ENCODE measurements around the gene HIP1.
"Not testable (repeated sequence)": the region's sequence is repeated elsewhere in the genome, so short reads cannot be mapped to it uniquely, and the experiment has no call there.

The HIP1 gene

DNA sequence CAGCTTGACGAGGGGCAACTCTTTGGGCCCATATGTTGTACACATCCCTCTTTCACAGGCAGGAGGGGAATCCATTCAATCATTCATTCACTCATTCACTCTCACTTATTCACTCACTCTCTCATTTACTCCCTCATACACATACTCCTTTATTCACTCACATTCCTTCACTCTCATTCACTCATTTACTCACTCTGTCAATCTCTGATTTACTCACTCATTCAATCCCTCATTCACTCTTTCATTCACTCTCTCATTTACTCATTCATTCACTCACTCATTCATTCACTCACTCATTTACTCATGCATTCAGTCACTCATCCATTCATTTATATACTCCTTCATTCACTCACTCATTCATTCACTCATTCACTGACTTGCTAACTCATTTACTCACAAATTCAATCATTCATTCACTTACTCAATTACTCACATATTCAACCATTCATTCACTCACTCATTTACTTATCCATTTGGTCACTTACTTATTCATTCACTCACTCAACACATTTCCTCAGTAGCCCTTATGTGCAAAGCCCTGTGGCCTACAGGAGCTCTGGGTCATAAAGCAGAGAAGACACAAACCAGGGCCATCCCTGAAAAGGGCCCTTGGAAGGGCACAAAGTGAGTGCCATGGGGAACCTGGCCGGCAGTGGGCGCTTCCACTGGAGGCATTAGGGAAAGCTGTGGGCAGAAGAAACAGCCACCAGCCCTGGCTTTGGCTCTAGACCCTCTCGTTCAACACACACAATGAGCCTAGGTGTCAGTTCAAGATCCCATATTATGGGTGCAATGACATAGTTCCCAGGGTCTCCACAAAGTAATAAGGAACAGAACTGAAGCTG lies 26.0 kb downstream of the HIP1 start:
- no peak for DNase-seq

DNA sequence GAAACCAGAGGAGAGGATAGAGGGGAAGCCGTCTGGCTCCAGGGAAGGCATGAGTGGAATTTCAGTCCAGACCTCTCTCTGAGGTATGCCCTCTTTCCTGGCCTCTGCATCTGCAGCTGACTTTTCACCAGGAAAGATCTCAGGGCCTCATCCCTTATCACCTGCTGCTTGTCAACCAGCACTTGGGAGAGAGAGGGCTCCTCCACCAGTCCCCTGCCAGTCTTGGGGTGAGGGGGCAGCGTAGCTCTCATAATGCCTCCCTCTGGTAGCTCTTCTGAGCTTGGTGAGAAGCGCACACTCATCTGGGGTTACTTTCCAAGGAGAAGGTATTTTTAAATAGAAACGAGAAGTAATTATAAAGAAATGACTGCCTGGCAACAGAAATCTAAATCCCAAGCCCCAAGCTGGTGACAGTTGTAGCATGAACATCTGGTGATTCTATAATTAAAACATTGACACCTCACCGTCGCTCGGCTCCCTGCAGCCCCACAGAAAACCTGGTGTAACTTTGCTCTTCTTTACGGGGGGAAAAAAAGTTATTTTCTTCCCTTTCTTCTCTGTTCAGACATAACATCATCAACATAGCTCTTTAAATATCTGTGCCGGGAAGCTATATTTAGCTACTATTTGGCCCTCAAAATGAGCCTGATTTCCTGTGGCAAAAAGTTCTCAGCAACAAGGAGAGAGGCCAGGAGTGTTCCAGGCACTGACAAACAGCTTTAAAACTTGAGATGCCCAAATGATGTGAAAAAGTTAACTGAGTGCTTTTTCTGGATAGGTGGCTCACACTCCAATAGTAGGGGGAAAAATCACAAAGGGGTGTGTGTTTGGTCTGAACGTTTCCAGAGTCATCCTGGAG lies 26.9 kb downstream of the HIP1 start:
- no peak for DNase-seq

DNA sequence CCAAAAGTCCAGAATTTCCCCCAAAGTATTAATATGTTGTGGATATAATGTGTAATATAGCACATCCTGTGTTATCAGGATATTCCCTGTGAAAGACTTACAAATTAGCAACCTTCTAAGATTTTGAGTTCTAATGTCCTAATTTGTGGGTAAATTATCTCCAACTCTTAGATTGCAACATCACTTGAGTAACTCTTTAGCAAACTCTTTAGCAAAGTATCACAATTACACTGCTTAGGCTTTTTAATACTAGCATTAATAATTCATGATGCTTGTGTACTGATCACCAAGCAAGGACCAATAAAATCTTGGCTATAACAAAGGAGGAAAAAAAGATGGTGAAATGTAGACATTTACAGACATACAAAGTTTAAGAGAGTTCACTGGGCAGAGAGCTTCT lies 27.7 kb downstream of the HIP1 start:
- no peak for DNase-seq

DNA sequence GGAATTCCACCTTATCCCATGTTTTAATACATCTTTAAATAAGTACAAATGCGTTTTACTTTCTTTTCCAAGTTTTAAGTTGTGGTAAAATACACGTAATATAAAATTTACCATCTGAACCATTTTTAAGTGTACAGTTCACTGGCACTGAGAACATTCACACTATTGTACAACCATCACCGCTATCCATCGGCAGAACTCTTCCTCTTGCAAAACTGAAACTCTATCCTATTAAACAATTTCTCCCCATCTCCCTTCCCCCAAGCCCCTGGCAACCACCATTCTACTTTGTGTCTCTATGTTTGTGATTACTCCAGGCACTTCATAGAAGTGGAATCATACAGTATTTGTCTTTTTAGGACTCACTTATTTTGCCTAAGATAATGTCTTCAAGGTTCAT lies 33.8 kb downstream of the HIP1 start:
- DNase-seq: no peak

DNA sequence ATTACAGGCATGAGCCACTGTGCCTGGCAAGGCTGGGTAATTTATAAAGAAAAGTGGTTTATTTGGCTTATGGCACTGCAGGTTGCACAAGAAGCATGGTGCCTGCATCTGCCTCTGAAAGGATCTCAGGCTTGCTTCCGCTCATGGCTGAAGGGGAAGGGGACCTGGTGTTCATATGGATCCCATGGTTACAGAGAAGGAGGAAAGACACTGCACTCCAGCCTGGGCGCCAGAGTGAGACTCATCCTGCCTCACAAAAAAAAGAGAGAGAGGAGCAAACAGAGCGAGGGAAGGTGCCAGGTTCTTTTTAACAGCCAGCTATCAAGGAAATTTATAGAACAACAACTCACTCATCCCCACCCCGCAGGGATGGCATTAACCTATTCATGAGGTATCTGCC lies 36.2 kb downstream of the HIP1 start:
- no peak for DNase-seq

DNA sequence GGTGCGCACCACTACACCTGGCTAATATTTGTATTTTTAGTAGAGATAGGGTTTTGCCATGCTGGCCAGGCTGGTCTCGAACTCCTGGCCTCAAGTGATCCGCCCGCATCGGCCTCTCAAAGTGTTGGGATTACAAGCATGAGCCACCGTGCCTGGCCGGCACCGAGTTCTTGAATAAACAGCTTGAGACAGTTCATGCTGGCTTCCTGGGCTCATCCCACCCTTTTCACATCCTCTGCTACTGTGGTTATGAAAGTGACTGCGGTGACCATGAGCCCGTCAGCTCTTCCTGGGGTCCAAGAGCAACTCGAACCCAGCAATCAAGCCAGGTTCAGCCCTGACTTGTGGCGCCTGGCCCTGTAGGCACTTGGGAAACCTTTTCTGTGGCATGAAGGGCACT lies 38.7 kb downstream of the HIP1 start:
- no peak for DNase-seq

DNA sequence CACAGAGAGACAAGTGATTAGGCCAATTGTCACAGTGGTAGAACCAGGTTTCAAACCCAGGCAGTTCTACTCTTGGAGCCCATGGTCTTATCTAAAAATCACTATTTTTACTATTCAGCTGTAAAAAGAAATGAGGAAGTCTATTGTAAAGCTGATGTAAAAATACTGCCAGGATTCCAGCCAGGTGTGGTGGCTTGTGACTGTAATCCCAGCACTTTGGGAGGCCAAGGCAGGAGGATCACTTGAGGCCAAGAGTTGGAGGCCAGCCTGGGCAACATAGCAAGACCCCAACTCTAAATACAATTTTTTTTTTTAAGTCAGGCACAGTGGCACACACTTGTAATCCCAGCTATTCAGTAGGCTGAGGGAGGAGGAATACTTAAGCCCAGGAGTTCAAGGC lies 40.4 kb downstream of the HIP1 start:
- no peak for DNase-seq

DNA sequence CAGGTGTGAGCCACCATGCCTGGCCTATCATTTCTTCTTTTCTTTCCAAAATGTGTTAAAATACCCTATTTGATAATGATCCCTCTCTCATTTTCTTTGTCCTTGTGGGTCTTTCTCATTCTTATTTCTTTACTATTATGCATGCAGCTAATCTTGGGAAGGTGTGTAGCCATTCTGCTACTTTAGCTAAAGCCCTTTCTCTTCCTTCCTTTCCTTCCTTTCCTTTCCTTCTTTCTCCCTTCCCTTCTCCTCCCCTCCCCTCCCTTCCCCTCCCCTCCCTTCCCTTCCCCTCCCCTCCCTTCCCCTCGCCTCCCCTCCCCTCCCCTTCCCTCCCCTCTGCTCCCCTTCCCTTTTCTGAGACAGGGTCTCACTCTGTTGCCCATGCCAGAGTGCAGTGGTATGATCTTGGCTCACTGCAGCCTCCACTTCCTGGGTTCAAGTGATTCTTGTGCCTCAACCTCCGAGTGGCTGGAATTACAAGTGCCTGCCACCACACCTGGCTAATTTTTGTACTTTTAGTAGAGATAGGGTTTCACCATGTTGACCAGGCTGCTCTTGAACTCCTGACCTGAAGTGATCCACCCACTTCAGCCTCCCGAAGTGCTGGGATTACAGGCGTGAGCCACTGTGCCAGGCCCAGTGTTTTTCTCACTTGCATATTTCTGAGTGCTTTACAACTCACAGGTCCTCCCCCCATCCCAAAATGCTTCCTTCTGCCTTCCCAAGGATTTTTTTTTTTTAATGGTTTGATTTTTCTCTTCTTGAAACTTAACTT lies 42.3 kb downstream of the HIP1 start:
- no peak for DNase-seq

DNA sequence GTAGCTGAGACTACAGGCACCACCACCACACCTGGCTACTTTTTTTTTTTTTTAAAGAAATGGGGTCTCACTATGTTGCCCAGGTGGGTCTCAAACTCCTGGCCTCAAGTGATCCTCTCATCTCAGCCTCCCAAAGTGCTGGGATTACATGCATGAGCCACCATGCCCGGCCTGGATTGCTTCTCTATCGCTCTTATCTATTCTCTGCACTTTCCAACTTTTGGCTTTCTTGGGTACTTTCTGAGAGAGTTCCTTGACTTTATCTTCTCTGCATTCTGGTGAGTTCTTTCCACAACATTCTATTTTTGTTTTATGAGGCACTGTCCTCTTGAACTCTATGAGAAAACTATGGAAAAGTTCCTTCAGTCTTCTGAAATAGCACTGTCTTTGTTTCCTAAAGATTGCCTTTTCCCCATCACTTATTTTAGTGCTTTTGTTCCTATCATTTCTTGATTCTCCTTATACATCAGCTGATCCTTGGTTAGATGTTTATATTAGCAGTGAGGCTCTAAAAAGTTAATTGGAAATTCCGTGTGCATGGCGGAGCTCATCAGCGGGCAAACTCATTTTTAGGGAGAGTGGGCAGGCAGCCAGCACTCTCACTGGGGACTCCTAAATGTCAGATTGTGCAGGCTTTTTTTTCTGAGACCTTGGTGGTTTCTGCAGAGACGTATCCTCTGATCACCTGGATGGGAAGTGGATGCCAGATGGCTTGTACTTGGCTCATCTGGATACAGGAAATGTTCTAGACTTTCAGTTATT lies 43.9 kb downstream of the HIP1 start:
- DNase-seq: no peak

DNA sequence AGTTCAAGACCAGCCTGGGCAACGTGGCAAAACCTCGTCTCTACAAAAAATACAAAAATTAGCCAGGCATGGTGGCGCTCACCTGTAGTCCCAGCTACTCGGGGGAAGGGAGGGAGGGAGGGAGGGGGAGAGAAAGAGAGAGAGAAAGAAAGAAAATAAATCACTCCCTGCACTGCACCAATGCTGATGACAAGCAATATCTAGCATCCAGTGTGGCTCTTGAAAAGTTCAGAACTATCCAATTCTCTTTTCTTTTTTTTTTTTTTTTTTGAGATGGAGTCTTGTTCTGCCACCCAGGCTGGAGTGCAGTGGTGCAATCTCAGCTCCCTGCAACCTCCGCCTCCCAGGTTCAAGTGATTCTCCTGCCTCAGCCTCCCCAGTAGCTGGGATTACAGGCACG lies 45.1 kb downstream of the HIP1 start:
- not testable (repeated sequence) for DNase-seq

DNA sequence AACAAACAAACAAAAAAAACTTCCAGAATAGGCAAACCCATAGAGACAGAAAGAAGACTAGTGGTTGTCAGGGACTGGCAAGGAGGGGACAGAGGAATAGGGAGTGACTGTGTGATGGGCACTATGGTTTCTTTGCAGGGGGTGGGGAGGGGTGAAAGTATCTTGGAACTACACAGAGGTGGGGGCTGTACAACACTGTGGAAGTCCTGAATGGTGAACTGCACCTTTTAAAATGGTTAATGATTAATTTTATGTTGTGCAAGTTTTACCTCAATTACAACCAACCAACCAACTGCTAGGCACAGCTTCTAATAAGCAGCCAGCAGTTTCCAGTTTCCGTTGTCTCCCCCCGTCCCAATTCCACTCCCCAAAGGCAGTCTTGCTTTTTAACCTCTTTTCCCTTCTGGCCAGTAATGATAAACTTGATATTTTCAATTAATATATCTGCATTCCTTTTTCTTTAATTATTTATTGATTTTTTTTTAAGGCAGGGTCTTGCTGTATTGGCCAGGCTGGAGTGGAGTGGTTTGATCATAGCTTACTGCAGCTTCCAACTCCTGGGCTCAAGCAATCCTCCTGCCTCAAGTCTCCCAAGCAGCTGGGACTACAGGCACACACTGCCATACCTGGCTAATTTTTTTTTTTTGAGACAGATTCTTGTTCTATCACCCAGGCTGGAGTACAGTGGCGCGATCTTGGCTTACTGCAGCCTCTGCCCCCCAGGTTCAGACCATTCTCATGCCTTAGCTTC lies 46.8 kb downstream of the HIP1 start:
- no peak for DNase-seq

DNA sequence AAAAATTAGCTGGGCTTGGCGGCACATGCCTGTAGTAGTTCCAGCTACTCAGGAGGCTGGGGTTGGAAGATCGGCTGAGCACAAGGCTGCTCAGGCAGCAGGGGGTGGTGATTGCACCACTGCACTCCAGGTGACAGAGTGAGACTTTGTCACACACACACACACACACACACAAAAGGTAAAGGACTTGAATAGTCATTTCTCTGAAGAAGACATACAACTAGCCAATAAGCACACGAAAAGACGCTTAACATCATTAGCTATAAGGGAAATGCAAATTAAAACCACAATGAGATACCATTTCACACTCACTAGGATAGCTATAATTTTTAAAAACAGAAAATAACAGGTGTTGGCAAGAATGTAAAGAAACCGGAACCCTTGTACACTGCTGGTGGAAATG lies 48.6 kb downstream of the HIP1 start:
- DNase-seq: no peak

DNA sequence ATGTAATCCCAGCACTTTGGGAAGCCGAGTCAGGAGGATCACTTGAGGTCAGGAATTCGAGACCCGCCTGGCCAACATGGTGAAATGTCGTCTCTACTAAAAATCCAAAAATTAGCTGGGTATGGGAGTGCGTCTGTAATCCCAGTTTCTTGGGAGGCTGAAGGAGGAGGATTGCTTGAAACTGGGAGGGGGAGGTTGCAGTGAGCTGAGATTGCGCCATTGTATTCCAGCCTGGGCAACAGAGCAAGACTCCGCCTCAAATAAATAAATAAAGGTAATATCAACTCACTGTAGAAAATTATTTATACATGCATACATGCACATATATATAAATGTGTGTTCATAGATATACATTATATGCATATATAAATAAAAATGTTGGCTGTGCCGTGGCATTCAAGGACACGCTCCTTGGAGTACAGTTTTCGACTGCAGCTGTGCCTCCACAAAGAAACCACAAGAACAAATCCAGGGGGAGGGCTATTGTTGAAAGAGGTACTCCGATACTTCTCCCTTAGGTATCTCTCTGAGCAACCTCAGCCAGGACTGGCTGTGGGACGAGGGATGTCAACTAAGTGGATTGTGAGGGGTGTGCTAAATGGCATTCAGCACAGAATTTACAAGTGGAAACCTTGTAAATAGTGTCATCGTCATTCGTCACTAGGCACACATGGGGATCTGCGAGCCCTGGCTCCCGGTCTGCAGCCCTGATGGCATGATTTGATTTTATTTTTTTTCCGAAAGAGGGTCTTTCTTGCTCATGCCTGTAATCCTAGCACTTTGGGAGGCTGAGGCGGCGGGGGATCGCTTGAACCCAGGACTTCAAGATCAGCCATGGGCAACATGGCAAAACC lies 49.3 kb downstream of the HIP1 start:
- no peak for DNase-seq

DNA sequence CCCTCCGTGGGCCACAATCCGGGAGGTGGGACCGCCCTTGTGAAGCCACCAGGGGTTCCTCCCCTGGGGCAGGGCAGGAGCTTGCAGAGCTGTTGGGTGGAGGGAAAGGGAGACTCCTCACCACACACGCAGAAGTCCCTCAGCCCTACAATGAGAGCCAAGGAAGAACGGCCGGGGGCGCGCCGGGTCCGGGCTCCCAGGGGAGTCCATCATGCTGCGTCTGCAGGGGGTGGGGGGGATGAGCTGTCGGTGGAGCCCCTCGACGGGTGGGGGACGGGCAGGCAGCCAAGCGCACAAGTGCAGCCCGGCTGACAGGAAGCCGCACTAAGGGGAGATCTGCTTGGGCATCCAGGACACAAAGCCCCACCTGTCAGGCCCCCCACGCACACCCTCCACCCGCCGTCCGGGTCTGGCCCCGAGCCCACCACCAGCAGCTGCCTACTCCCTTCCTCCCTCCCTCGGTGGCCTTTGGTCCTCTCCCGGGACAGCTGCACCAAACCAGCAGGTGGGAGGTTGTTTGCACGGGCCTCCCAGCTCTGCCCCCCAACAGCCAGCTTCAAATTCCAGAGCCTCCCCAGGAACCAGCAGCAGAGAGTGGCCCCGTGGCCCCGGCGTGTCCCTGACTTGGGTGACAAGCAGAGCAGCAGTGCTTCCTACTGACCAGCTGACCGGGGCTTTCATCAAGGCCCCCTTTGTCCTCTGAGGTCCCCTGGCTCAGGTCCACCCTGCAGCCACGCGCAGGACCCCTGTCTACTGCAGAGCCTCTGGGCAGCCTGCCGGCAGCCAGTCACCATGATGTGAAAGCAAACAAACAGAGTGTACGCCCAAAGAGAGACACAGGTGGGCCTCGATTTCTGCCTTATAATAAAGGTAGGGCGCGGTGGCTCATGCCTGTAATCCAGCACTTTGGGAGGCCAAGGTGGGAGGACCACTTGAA lies 50.3 kb downstream of the HIP1 start:
- no peak for DNase-seq

DNA sequence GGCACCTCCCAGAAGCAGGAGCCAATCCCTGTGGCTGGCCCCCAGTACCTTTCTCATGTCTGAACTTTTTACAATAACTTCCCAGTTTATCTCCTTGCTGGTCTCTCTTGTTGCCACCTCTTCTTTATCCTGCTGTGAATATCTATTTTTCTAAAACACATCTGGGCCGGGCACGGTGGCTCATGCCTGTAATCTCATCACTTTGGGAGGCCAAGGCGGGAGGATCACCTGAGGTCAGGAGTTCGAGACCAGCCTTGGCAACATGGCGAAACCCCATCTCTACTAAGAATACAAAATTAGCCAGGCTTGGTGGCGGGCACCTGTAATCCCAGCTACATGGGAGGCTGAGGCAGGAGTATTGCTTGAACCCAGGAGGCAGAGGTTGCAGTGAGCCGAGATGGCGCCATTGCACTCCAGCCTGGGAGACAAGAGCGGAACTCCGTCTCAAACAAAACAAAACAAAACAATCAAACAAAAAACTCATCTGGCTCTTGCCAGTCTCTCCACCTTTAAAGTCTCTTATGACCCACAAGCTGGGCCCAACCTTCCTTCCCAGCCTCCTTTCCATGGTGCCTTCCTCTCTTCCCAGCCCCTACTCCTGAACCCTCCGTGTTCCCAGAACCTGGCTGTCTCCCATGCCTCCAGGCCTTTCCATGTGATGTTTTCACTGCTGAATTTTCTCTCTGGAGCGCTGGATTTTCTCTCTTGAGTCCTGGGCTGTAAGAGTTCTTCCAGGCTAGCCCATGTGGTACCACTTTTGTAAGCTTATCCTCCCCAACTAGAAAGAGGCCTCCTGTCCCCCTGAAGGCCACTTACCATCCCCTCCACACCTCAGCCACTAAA lies 51.3 kb downstream of the HIP1 start:
- DNase-seq: no peak

DNA sequence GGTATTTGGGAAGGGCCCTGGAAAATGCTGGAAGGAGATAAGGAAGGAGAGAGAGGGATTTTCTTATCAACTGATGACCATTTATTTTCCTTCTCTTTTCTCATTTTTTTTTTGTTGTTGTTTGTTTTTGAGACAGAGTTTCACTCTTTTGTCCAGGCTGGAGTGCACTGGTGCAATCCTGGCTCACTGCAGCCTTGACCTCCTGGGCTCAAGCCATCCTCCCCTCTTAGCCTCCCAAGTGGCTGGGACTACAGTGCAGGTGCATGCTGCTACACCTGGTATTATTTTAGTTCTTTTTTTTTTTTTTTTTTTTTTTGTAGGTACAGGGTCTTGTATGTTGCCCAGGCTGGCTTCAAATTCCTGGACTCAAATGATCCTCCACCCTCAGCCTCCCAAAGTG lies 52.2 kb downstream of the HIP1 start:
- no peak for DNase-seq

DNA sequence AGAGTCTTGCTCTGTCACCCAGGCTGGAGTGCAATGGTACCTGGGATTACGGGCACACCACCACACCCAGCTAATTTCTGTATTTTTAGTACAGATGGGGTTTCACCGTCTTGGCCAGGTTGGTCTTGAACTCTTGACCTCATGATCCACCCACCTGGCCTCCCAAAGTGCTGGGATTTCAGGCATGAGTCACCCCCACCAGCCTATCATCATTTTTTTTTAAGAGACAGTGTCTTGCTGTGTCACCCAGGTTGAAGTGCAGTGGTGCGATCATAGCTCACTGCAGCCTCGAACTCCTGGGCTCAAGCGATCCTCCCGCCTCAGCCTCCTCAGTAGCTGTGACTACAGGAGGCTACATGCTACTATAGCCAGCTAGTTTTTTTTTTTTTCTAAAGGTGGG lies 56.7 kb downstream of the HIP1 start:
- not testable (repeated sequence) for DNase-seq

DNA sequence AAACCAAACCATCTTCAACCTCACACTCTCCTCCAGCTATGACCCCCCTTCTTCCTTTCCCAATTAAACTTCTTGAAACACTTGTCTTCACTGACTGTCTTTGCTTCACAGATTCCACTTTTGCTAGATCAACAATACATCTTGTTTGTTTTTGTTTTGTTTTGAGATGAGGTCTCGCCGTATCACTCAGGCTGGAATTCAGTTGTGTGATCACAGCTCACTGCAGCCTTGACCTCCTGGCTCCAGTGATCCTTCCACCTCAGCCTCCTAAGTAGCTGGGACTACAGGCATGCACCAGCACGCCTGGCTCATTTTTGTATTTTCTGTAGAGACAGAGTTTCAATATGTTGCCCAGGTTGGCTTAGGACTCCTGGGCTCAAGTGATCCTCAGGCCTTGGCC lies 59.7 kb downstream of the HIP1 start:
- no peak for DNase-seq

DNA sequence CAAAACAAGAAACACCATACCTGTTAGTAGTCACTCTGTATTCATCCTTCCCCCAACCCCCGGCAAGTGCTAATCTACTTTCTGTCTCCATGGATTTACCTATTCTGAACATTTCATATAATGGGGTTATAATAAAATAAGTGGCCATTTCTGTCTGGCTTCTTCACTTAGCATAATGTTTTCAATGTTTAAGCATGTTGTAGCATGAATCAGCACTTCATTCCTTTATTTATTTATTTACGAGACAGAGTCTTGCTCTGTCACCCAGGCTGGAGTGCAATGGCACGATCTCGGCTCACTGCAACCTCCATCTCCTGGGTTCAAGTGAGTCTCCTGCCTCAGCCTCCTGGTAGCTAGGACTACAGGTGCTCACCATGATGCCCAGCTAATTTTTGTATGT lies 69.2 kb downstream of the HIP1 start:
- no peak for DNase-seq
